ENCODE data around the gene RNF11. TPM values are rescaled to one million over a fixed set of nuclear protein-coding genes. Genes with fewer than 3 reads are reported as not detected.

RNF11 gene
- total RNA-seq, 4 donors from 2014 or later = 70.6 to 110 (median 82.8) TPM

DNA sequence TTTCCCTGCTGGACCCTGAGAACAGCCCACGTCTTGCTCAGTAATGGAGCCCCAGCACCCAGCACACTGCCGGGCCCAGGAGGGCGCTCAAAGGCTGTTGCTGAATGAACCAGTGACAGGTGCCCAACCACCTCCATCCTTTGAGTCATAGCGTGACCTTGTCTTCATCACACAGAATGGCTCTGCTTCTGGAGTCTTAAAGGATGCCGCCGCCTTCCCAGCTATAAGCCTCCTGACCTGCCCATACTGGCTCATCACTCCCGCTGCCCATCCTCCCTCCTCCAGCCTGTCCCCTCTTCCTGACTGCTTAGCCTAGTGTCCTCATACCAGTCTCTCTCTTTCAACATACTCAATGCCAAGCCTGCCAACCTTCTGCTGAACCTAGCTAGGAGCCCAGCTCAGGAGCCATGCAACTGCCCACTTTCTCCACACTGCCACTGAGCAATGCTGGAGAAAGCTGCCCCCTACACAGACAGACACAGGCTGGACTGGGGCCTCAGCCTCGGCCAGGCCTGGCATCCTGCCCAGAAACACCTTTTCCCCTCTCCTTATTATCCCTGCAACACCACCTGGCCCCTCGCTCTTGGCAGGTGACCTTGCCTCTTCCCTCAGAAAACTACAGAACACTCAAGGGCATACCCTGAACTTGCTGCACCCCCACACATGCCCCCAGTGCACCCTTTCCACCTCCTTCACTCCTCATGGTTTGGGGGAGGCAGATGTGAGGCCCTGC is 80.2 kb downstream of the RNF11 start:
- H3K4me3 ChIP-seq = no peak overlapping the region
- H3K9me3 ChIP-seq = no peaks in the 10 kb centered on the region
- peaks cover 21 to 39% (median 29%) of the 10 kb centered on the region in 3 donors for H3K4me1 ChIP-seq
- intact Hi-C loops (cut with DNase I) = no loop called here
- peak overlapping the region in 3 of 4 donors; percentile 83 to 90 (median 87) for H3K27ac ChIP-seq
- 80 to 81% methylated on average over 6 to 9 of the region's 9 CpGs for WGBS, 2 donors
- no peaks in the 10 kb centered on the region for H3K27me3 ChIP-seq
- TF ChIP-seq POLR2A (IDR thresholded peaks at IDR 0.05) (no peak), CTCF (IDR thresholded peaks at IDR 0.05) (no peak)
- DNase-seq = no peak
- peaks cover 0 to 11% (median 0%) of the 10 kb centered on the region in 3 donors for H3K36me3 ChIP-seq

DNA sequence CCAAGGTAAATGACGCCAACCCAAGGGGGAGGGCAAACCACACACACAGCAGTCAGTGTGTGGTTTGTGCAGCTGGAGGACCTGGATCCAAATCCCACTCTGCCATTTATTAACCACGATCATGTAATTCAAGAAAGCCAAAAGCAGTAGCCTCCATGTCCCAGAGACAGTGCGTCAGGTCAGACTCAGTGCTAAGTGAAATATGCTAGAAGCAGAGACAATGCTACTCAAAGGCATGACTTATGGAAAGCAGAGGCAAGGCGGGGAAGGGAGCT is 80.7 kb downstream of the RNF11 start:
- 83 to 94% methylated on average over 2 to 4 of the region's 4 CpGs for WGBS, 2 donors
- TF ChIP-seq CTCF (IDR thresholded peaks at IDR 0.05) (no peak), POLR2A (IDR thresholded peaks at IDR 0.05) (no peak)
- Histone ChIP-seq H3K27ac (no peak overlapping the region), H3K9me3 (no peaks in the 10 kb centered on the region), H3K4me3 (no peak overlapping the region), H3K27me3 (no peaks in the 10 kb centered on the region), H3K4me1 (peaks cover 21 to 39% (median 29%) of the 10 kb centered on the region in 3 donors), H3K36me3 (peaks cover 0 to 7% (median 0%) of the 10 kb centered on the region in 3 donors)
- intact Hi-C loops (cut with DNase I) = no loop called here
- no peak for DNase-seq

DNA sequence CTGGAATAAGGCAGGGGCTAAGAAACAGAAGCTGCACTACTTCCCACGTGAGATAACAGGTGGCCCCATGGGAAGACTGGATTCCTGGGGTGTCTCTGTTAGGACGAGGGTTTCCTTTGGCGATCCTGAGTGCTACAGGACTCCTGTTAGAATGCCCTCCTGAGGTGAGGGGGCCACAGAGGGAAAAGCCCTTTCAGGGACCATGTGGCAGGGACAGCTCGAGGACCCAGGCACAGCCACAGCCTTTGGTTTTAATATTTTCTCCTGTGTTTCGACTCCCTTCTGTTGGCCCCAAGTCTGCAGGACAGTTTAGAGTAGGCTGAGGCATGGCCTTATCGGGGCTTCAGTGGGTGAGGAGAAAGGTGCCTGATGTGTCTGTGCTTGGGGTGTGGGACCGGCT is 81.7 kb downstream of the RNF11 start:
- no peak overlapping the region for H3K27ac ChIP-seq
- H3K27me3 ChIP-seq = no peaks in the 10 kb centered on the region
- no peaks in the 10 kb centered on the region for H3K36me3 ChIP-seq
- intact Hi-C loops (cut with DNase I) = no loop called here
- H3K4me1 ChIP-seq = peaks cover 21 to 38% (median 29%) of the 10 kb centered on the region in 3 donors
- no peak for TF ChIP-seq POLR2A (IDR thresholded peaks at IDR 0.05)
- TF ChIP-seq CTCF (IDR thresholded peaks at IDR 0.05) = no peak
- 87 to 89% methylated on average over 4 to 7 of the region's 7 CpGs for WGBS, 2 donors
- no peak for DNase-seq
- no peaks in the 10 kb centered on the region for H3K9me3 ChIP-seq
- H3K4me3 ChIP-seq = no peak overlapping the region

DNA sequence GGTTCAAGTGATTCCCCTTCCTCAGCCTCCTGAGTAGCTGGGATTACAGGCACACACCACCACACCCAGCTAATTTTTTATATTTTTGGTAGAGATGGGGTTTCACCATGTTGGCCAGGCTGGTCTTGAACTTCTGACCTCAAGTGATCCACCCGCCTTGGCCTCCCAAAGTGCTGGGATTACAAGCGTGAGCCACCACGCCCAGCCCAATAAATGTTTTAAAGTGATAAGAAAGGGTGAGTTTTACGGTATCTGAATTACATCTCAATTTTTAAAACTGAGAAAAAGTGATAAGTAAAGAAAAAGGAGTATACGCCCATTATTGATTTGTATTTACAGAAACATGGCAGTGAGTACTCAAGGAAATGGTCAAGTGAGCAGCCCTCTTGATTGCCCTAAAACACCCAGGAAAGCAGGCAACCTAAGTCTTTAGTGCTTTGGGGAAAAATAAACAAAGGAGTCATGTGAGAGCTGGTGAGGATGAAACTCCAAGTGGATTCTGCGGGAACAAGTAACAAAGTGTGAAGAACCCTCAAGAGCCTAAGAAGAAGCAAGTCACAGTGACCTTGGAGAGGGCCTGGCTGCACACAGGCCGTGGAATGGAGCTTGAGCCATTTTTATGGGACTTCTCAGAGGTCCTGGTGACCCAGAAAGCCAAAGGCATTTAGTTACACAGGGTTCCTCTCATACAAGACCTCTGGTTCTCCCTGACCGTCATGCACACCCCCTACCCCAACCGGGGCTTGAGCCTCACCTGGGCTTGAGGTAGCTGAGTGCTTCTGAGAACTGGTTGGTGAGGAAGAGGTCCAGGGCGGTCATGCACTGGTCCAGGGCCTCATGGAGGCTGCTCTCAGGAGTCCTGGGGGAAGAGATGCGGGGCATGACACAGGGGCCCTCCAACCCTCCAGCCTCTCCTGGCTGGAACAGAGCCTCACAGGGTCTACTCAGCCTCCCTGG is 85.2 kb downstream of the RNF11 start:
- H3K9me3 ChIP-seq = no peaks in the 10 kb centered on the region
- no peak overlapping the region for H3K4me3 ChIP-seq
- WGBS, 2 donors = 89 to 92% methylated on average over 6 to 10 of the region's 11 CpGs
- H3K27me3 ChIP-seq = no peaks in the 10 kb centered on the region
- no peak for DNase-seq
- H3K27ac ChIP-seq = no peak overlapping the region
- intact Hi-C loops (cut with DNase I) = no loop called here
- H3K36me3 ChIP-seq = no peaks in the 10 kb centered on the region
- no peak for TF ChIP-seq POLR2A (IDR thresholded peaks at IDR 0.05)
- no peak for TF ChIP-seq CTCF (IDR thresholded peaks at IDR 0.05)
- peaks cover 0 to 4% (median 0%) of the 10 kb centered on the region in 3 donors for H3K4me1 ChIP-seq

DNA sequence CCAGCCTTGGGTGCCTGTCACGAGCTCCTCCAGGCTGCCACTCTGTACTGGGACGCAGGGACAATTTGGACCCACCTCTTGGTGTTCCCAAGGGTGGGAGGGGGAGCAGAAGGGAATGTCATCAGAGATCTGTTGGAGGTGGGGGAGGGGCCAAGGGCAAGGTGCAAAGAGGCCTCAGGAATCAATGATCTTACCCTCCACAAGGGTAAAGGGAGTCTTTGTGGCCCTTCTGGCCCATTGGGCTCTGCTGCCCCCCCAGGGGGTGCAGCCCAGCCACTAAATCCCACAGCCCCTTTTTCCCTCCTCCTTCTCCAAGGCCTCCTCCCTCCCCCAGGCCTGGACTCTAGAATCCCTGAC is 85.8 kb downstream of the RNF11 start:
- intact Hi-C loops (cut with DNase I) = no loop called here
- H3K4me3 ChIP-seq = no peak overlapping the region
- no peak overlapping the region for H3K27ac ChIP-seq
- H3K27me3 ChIP-seq = no peaks in the 10 kb centered on the region
- TF ChIP-seq POLR2A (IDR thresholded peaks at IDR 0.05) (no peak), CTCF (IDR thresholded peaks at IDR 0.05) (no peak)
- H3K9me3 ChIP-seq = no peaks in the 10 kb centered on the region
- DNase-seq = no peak
- WGBS, 2 donors = no CpG with 5 or more reads among the region's 2 CpGs
- no peaks in the 10 kb centered on the region for H3K4me1 ChIP-seq
- no peaks in the 10 kb centered on the region for H3K36me3 ChIP-seq

All from esophagus squamous epithelium (tissue), 5 donors.